Spleen (tissue), 7 donors: ENCODE data around the gene TRIO.

Experiments
- POLR2A ChIP-seq, 3 donors: fragments of 450-650 bp; IDR thresholded peaks; one replicate each; pipeline ENCODE4 v1.5.1; 2017; ENCODE audit warnings: antibody characterized with exemption in 3 of 3, mild to moderate bottlenecking in 1 of 3
- POLR2AphosphoS5 ChIP-seq, 3 donors: sonication (generic); formaldehyde crosslinking; IDR thresholded peaks; one replicate each; pipeline ENCODE4 v1.5.1; 2017; ENCODE audit warnings: antibody characterized with exemption in 3 of 3
- TF ChIP-seq, protein P1 (sequence below), 11 experiments: fragments of 200-600 bp in 7 of 11; fragments of 450-650 bp in 4 of 11; sonication (generic) in 4 of 11; IDR thresholded peaks in 8 of 11; conservative IDR thresholded peaks in 3 of 11; 1 replicate in 7 of 11; 2 replicates in 4 of 11; pipeline versions ENCODE4 v1.4.0 to v1.8.0; 2016 to 2021; ENCODE audit warnings: antibody characterized with exemption in 11 of 11, inconsistent platforms in 4 of 11, mild to moderate bottlenecking in 1 of 11
- donor health status: DM: no; HTN: no; CAD: no; lungs with moderate emphysema.
- donor health status: DM: no; HTN: no; CAD: no.
- donor health status: DM: no; HTN: no; CAD: no.

DNA sequence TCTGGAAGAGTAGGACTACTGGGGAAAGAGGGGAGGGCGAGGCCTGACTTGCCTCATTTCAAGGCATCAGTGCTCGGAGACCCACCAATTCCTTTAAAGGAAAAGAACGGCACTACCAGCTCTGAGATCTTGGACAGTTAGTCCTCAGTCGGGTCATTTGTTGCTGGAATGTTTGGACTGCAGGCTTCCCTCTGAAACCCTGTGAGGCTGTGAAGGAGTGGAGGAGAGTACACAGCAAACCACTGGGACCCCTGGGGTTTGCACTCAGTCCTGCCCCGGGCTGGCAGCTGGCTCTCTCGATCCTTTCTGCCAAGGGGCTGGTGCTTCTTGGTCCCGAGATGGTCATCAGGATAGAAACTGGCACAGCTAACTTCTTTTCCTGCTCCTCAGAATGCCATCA, 194.5 kb downstream of the TRIO start:
- TF ChIP-seq, protein P1, sequence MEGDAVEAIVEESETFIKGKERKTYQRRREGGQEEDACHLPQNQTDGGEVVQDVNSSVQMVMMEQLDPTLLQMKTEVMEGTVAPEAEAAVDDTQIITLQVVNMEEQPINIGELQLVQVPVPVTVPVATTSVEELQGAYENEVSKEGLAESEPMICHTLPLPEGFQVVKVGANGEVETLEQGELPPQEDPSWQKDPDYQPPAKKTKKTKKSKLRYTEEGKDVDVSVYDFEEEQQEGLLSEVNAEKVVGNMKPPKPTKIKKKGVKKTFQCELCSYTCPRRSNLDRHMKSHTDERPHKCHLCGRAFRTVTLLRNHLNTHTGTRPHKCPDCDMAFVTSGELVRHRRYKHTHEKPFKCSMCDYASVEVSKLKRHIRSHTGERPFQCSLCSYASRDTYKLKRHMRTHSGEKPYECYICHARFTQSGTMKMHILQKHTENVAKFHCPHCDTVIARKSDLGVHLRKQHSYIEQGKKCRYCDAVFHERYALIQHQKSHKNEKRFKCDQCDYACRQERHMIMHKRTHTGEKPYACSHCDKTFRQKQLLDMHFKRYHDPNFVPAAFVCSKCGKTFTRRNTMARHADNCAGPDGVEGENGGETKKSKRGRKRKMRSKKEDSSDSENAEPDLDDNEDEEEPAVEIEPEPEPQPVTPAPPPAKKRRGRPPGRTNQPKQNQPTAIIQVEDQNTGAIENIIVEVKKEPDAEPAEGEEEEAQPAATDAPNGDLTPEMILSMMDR (IDR thresholded peaks at IDR 0.05 in 8 of 11, conservative IDR thresholded peaks at IDR 0.05 in 3 of 11), result no peak
- TF ChIP-seq POLR2A (IDR thresholded peaks at IDR 0.05), result no peak
- TF ChIP-seq POLR2AphosphoS5 (IDR thresholded peaks at IDR 0.05), result no peak
